ENCODE results near the gene MN1.

Gene MN1

DNA sequence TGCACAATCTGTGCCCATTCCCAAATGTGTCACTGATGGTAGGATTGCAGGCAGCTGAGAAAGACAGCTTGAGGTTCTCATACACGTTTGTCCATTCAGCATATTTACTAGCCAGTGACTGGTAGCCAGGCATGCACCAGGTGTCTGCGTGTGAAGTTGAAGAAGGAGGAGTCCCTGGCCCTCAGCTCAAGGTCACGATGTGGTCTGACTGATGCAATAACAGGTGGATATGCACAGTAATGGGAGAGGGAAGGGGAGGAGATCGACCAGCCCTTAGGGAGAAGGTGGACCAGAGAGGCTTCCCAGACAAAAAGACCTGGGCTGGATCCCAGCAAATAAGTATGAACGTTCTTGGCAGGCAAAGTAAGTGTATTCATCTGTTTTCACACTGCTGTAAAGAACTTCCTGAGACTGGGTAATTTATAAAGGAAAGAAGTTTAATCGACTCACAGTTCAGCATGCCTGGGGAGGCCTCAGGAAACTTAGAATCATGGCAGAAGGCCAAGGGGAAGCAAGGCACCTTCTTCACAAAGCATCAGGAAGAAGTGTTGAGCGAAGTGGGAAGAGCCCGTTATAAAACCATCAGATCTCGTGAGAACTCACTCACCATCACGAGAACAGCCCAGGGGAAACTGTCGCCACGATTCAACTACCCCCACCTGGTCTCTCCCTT, 96.0 kb downstream of the MN1 start:
- no peak overlapping the region for H3K4me3 ChIP-seq (ENCODE audit: low read length)
- TF ChIP-seq, protein P1, sequence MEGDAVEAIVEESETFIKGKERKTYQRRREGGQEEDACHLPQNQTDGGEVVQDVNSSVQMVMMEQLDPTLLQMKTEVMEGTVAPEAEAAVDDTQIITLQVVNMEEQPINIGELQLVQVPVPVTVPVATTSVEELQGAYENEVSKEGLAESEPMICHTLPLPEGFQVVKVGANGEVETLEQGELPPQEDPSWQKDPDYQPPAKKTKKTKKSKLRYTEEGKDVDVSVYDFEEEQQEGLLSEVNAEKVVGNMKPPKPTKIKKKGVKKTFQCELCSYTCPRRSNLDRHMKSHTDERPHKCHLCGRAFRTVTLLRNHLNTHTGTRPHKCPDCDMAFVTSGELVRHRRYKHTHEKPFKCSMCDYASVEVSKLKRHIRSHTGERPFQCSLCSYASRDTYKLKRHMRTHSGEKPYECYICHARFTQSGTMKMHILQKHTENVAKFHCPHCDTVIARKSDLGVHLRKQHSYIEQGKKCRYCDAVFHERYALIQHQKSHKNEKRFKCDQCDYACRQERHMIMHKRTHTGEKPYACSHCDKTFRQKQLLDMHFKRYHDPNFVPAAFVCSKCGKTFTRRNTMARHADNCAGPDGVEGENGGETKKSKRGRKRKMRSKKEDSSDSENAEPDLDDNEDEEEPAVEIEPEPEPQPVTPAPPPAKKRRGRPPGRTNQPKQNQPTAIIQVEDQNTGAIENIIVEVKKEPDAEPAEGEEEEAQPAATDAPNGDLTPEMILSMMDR (conservative IDR thresholded peaks at IDR 0.05; ENCODE audit: low read length), result no peak
- no peak for DNase-seq (ENCODE audit: low read depth)

DNA sequence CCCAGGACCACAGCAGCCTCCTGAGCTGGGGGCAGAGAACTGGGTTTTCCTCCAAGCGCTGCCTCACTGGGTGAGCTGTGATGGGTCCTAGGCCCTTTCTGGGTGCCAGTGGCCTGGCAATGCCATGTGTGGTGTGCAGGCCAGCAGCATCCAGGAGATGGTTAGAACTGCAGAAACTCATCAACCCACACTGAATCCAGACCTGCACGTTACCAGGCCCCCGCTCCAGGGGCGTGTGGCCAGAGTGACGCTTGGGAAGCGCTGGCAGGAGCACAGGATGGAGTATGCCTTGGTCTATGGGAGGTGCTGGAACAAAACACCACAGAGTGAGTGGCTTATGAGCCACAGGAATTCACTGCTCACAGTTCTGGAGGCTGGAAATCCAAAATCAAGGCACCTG, 97.0 kb downstream of the MN1 start:
- no peak overlapping the region for H3K4me3 ChIP-seq (ENCODE audit: low read length)
- DNase-seq (ENCODE audit: low read depth), result no peak
- TF ChIP-seq, protein P1 (conservative IDR thresholded peaks at IDR 0.05; ENCODE audit: low read length), result no peak

DNA sequence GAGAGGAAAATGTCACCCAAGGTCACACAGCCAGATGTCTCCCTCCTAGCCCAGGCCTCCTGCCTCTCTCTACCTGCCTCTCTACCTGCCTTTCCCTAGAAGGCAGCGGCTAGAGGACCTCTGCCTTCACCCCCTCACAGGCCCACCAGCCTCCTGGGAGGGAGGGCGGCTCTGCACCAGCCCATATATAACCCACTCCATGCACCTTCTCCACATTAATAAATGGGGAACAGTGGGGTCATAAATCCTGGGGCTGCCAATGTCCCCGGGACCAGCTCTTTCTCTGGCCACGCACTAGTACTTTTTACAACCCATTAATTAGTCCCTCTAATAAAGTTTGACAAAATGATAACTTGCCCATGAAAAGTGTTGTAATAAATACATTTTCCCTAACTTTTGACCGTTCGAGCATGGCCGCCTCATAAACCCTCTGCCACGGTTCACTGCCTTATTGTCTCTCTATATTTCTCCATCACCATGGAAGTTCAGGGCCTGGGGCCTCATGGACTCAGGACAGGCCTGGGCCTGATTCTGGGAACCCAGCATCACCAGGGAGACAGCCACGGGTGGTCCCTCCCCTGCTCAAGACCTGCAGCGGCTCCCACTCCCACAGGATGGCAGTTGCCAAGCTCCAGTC, 102.1 kb downstream of the MN1 start:
- DNase-seq (ENCODE audit: low read depth), result no peak
- TF ChIP-seq, protein P1 (conservative IDR thresholded peaks at IDR 0.05; ENCODE audit: low read length), result no peak
- H3K4me3 ChIP-seq (ENCODE audit: low read length), result no peak overlapping the region

DNA sequence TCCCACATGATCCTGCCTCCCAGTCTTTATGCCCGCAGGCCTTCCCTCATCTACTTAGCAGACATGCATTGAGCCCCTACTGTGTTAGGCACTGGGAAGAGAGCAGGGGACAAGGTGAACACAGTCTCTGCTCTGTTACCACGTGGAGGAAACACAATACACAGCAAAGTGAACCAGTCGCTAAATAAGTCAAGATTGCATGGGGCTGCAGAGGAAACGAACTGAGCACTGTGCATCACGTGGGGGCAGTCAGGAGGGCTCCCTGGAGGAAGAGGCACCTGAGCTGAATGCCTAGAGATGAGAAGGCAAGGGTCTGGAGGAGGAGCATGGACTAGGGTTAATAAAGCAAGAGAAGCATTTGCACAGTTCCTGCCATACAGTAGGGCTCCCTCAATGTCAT, 102.7 kb downstream of the MN1 start:
- DNase-seq (ENCODE audit: low read depth), result no peak
- H3K4me3 ChIP-seq (ENCODE audit: low read length), result no peak overlapping the region
- TF ChIP-seq, protein P1 (conservative IDR thresholded peaks at IDR 0.05; ENCODE audit: low read length), result no peak
